Measurements from ENCODE around the gene BGN. TPM values are rescaled to one million over a fixed set of nuclear protein-coding genes. Genes with fewer than 3 reads are reported as not detected.
A peak's percentile ranks its signal among the peaks of the same experiment; 100 is the strongest.

The BGN gene
- total RNA-seq, 2 donors from 2014 or later = not detected

DNA sequence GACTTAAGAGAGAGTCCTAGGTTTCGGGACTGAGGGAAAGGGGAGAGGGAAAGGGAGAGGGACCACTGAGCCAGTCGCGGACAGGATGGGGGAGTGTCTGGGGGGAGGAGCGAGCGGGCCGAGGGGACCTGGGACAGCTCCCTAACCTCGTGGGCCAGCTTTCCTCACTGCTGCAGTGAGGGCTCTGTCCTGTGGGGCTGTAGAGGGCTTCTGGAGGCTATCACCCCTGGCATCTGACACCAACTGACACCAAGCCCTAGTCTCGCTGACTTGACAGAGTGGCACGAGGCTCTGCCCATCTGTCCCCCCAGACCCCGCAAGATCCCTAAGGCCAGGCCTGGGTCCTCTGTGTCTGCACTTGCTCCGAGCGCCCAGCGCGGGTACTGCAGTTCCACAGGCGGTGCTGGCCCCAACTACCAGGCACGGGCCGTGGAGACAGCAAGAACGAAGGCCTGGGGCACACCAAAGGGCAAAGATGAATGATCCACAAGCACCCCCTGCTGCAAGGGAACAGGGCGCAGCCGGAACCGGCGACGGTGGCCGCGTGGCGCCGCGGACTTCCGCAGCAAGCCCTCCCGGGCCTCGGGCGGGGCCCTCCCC, 24.9 kb upstream of the BGN start:
- no peak overlapping the region for H3K27ac Mint-ChIP-seq
- no peaks in the 10 kb centered on the region for H3K9me3 Mint-ChIP-seq
- DNase-seq (ENCODE audit: low spot score) (no peak), ATAC-seq (peak; percentile 48 to 52)
- peak overlapping the region; percentile 73 for H3K4me3 Mint-ChIP-seq
- H3K27me3 Mint-ChIP-seq = no peaks in the 10 kb centered on the region
- peaks cover 6 to 12% of the 10 kb centered on the region in 2 donors for H3K4me1 Mint-ChIP-seq (ENCODE audit: low read depth in 2 of 2)
- H3K36me3 Mint-ChIP-seq = no peaks in the 10 kb centered on the region

DNA sequence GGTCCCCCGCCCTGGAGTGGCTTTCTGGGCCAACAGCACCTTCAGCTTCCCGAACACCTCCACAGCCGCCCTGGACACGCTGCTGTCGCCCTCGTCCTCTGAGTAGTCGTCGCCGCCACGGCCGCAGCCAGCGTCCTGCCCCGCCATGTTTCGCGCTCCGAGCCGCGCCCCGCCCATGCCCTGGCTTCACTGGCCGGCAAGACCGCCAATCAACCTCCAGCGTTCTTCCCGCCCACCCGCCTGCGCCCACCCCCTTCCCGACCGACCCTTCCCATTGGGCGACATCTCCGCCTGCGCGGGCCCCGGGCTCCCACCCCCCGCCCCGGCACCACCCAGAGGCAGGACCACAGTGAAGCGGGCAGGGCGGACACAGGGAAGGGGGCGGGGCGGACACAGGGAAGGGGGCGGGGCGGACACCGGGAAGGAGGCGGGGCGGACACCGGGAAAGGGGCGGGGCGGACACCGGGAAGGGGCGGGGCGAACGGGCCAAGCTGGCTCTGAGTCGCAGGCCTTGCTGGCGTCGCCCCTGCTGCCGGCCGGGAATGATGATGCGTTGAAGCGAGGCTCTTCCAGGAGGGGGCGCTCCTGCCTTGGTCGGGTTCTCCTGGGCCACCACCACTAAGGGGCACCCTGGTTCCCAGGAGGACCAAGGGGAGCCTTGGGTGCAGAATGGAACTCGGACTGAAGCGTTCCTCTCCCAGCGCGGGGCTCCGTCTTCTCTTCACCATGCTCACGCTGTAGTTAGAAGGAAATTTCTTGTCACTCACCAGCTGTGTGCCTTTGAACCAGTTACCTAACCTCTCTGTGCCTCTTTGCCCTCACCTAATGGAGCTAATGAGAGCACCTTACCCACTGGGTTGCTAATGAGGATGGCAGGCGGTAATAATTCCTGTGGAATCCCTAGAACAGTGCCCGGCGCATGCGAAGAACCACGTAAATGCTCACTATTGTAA, 24.1 kb upstream of the BGN start, which contains the start of gene HAUS7:
Gene HAUS7 (minus strand): TSS at position 166 of the 953 bp plus-strand sequence. CDS start 19 bp downstream, at position 147.
- Mint-ChIP-seq H3K9me3 (no peaks in the 10 kb centered on the region), H3K27ac (no peak within 1 kb of the TSS), H3K36me3 (no peaks in the 10 kb centered on the region), H3K27me3 (no peaks in the 10 kb centered on the region), H3K4me3 (peak within 1 kb of the TSS; percentile 73), H3K4me1 (ENCODE audit: low read depth in 2 of 2) (peaks cover 6 to 12% of the 10 kb centered on the region in 2 donors)
- ATAC-seq = peak; percentile 92 to 93
- peak; percentile 86 for DNase-seq (ENCODE audit: low spot score)

DNA sequence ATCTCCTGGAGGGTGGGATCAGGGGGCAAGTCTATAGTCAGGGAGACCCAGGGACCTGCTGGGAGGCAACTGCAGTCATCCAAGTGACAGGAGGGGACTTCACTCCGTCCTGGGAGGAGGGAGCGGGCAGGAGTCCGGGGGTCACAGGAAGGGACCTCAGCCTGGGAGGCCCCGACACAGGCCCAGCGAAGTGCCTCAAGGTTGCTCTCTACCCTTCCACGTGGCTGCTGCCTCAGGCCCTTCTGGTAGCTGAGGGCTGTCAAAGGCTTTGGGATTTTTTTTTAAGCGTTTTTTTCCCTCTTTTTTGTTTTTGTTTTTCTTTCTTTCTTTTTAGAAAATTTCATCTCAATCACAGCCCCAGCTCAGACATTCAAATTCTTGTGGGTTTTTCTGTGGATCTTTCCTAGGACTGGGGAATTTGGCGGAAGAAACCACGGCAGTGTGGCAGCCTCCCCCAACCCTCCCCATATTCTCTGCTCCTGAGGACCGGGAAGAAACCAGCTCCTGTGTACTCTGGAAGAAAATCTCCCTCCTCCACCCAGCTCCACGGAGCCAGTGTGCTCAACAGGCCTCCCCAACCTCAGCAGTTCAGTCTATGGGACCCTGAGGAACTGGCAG, 23.0 kb upstream of the BGN start:
- no peak overlapping the region for H3K4me3 Mint-ChIP-seq
- no peak for ATAC-seq
- H3K36me3 Mint-ChIP-seq = no peaks in the 10 kb centered on the region
- DNase-seq (ENCODE audit: low spot score) = no peak
- peaks cover 6 to 16% of the 10 kb centered on the region in 2 donors for H3K4me1 Mint-ChIP-seq (ENCODE audit: low read depth in 2 of 2)
- no peak overlapping the region for H3K27ac Mint-ChIP-seq
- no peaks in the 10 kb centered on the region for H3K9me3 Mint-ChIP-seq
- peaks cover 0 to 5% of the 10 kb centered on the region in 2 donors for H3K27me3 Mint-ChIP-seq

DNA sequence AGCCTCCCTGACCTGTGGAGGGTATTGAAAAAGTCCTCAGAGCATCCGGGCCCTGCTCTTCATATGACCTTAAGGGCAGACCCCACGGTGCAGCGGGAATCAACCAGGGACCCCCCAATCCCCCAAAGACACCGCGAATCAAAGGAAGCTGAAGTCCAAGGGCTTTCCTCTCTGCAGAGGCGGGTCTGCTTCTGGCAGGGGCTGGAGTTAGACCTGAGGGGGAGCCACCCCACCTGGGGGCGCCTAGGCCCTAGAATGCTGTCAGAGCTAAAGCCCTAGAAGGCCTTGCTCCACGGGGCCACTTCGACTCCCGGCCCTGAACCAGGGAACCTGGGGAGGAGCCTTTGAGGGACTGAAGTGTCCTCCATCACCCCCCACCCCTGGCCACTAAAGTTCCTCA, 21.7 kb upstream of the BGN start:
- Mint-ChIP-seq H3K27ac (no peak overlapping the region), H3K4me3 (no peak overlapping the region)
- ATAC-seq = no peak

DNA sequence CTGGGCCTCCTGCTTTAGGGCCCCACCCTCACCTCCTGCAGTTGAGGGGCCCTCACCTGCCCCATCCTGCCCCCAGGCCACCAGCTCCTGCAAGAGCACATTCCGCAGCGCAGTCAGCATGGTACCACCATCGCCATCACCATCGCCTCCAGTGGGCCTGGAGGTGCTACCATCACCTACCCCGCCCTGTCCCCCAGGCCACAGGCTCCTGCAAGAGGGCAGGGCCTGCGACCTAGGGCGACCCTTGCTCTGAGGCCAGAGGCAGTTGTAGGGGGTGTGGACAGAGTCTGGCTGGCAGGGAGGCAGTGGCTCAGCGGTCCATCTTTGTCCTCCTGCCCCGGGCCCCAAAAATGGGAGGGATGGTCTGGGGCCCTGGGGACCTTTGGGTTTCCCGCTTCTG, 20.5 kb upstream of the BGN start:
- ATAC-seq = no peak
- H3K36me3 Mint-ChIP-seq = no peaks in the 10 kb centered on the region
- H3K27me3 Mint-ChIP-seq = peaks cover 0 to 5% of the 10 kb centered on the region in 2 donors
- H3K9me3 Mint-ChIP-seq = no peaks in the 10 kb centered on the region
- no peak overlapping the region for H3K4me3 Mint-ChIP-seq
- DNase-seq (ENCODE audit: low spot score) = no peak
- peaks cover 0 to 10% of the 10 kb centered on the region in 2 donors for H3K4me1 Mint-ChIP-seq (ENCODE audit: low read depth in 2 of 2)
- H3K27ac Mint-ChIP-seq = no peak overlapping the region

More for the DNA sequence above, 21.7 kb upstream of the BGN start:
- H3K27me3 Mint-ChIP-seq = peaks cover 0 to 5% of the 10 kb centered on the region in 2 donors
- DNase-seq (ENCODE audit: low spot score) = no peak
- no peaks in the 10 kb centered on the region for H3K9me3 Mint-ChIP-seq
- H3K36me3 Mint-ChIP-seq = no peaks in the 10 kb centered on the region
- H3K4me1 Mint-ChIP-seq (ENCODE audit: low read depth in 2 of 2) = peaks cover 0 to 10% of the 10 kb centered on the region in 2 donors

DNA sequence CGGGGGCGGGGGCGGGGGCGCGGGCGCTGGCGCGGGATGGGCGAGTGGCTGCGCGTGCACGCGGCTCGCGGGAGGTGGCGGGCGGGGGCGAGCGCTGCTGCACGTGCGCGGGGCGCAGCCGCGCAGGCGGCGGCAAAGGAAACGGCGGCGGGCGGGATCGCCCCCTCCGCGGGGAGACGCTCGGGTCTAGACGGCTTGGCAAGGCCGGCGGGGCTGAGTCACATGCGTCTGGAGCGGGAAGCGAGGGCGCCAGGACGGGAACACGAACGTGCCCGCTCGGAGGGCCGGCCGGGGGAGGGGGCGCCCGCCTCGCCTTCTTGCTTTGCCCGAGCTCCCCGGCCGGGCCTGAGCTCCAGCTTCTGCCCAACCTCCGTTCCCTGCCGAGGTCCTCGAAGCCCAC, 20.1 kb upstream of the BGN start:
- H3K9me3 Mint-ChIP-seq = no peaks in the 10 kb centered on the region
- H3K27ac Mint-ChIP-seq = no peak overlapping the region
- ATAC-seq (no peak), DNase-seq (ENCODE audit: low spot score) (no peak)
- no peaks in the 10 kb centered on the region for H3K36me3 Mint-ChIP-seq
- H3K4me1 Mint-ChIP-seq (ENCODE audit: low read depth in 2 of 2) = peaks cover 0 to 10% of the 10 kb centered on the region in 2 donors
- H3K4me3 Mint-ChIP-seq = no peak overlapping the region
- H3K27me3 Mint-ChIP-seq = peaks cover 0 to 5% of the 10 kb centered on the region in 2 donors

DNA sequence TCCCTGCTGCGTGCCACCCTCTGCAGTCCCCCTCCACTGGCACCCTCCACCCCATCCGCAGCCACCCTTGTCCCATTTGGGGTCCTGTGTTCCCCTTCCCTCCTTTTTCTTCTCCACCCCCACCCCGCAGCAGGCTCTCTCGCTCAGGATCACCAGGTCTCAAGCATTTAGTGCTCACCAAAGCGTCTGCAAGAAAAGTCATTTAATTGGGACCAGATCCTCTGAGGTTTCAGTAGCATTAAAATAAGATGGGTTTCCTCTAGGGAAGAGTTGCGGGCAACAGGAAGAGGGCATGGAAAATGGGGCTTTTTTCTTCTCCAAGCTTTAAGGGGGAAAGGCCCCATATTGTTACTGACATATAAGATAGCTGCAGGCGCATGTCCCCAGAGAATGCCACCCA, 19.5 kb upstream of the BGN start:
- Mint-ChIP-seq H3K36me3 (no peaks in the 10 kb centered on the region), H3K27me3 (peaks cover 0 to 5% of the 10 kb centered on the region in 2 donors), H3K4me1 (ENCODE audit: low read depth in 2 of 2) (peaks cover 0 to 10% of the 10 kb centered on the region in 2 donors), H3K4me3 (no peak overlapping the region), H3K9me3 (no peaks in the 10 kb centered on the region), H3K27ac (no peak overlapping the region)
- ATAC-seq (no peak), DNase-seq (ENCODE audit: low spot score) (no peak)

DNA sequence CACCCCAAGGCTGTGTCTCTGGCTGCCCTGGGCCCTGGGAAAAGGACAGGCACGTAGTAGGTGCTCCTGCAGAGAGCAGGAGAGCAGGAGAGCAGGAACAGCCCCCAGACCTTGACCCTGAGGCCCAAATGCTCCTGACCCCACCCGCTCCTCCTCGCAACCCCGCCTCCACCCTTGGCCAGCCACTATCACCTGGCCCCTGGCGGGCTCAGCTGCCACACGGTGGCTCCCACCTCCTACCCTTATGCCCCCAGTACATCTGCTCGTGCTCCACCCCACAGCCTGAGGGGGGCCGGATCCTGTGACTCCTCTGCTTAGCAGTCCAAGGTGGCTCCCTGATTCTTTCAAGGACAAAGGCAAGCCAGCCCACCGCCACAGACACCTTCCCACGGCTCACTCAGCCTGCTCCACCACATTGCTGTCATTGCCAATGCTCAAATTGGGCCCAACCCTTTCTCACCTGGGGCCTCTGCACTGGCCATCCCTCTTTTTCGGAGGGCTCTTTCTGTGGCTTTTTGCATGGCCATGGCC, 19.0 kb upstream of the BGN start:
- Mint-ChIP-seq H3K9me3 (no peaks in the 10 kb centered on the region), H3K27ac (no peak overlapping the region), H3K4me1 (ENCODE audit: low read depth in 2 of 2) (peaks cover 0 to 10% of the 10 kb centered on the region in 2 donors), H3K36me3 (no peaks in the 10 kb centered on the region), H3K4me3 (no peak overlapping the region), H3K27me3 (peaks cover 0 to 5% of the 10 kb centered on the region in 2 donors)
- ATAC-seq (no peak), DNase-seq (ENCODE audit: low spot score) (no peak)

DNA sequence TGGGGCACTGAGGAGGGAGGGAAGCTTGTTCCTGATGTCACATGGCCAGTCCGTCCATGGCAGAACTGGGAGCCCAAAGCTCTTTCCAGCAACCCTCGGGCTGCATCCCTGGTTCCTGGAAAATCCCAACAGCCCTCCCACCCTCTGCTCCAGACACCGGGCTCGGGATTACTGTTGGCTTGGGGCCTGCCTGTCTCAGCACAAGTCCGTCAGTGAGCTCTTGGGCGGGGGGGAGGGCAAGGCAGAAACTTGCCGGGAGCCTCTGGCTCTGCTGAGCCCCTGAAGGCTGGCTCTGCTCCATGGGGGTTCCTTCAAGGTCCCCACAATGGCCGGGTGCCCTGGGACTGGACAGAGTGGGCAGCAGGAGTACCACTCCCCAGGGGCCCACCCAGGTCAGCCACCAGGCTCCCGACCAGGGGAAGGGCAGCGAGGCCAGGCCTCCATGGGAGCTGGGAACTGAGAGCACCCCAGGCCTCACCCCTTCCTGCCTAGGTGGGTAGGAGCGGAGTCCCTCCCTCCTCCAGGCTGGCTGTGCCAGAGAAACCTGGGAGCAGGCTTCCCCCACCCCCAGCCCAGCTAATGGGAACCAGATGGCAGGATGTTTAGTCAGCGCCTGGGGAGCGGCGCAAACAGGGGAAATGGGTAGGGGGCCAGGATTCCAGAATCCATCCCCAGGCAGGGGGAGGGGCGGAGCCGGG, 18.0 kb upstream of the BGN start:
- ATAC-seq = no peak
- H3K27ac Mint-ChIP-seq = no peak overlapping the region
- DNase-seq (ENCODE audit: low spot score) = no peak

DNA sequence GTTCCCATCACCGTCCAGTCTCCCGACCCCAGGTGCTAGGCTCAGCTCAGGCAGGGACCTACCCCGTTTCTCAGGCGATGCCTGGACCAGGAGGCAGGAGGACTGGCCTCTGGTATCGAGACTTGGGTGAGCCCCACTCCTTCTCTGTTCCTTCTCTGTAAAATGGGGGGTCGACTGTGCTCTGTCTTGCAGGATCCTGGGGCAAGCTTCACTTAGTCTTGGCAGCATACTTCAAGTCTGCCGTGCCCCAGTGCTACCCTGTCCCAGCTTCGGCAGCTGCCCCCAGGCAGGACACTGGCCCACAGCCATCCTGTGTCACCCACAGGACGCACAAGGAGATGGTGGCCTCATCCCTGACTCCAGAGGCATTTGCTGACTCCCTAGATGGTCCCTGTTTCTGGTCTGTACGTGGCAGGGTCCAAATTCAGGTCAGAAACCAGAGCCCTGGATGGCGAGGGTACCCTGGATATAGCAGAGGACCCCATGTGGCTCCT, 17.4 kb upstream of the BGN start:
- no peak overlapping the region for H3K27ac Mint-ChIP-seq
- ATAC-seq (no peak), DNase-seq (ENCODE audit: low spot score) (no peak)
- peaks cover 0 to 5% of the 10 kb centered on the region in 2 donors for H3K27me3 Mint-ChIP-seq
- H3K4me3 Mint-ChIP-seq = no peak overlapping the region
- peaks cover 0 to 4% of the 10 kb centered on the region in 2 donors for H3K4me1 Mint-ChIP-seq (ENCODE audit: low read depth in 2 of 2)
- H3K36me3 Mint-ChIP-seq = no peaks in the 10 kb centered on the region
- H3K9me3 Mint-ChIP-seq = no peaks in the 10 kb centered on the region

More for the DNA sequence above, 18.0 kb upstream of the BGN start:
- H3K4me1 Mint-ChIP-seq (ENCODE audit: low read depth in 2 of 2) = peaks cover 0 to 4% of the 10 kb centered on the region in 2 donors
- H3K9me3 Mint-ChIP-seq = no peaks in the 10 kb centered on the region
- H3K36me3 Mint-ChIP-seq = no peaks in the 10 kb centered on the region
- no peak overlapping the region for H3K4me3 Mint-ChIP-seq
- peaks cover 0 to 5% of the 10 kb centered on the region in 2 donors for H3K27me3 Mint-ChIP-seq

DNA sequence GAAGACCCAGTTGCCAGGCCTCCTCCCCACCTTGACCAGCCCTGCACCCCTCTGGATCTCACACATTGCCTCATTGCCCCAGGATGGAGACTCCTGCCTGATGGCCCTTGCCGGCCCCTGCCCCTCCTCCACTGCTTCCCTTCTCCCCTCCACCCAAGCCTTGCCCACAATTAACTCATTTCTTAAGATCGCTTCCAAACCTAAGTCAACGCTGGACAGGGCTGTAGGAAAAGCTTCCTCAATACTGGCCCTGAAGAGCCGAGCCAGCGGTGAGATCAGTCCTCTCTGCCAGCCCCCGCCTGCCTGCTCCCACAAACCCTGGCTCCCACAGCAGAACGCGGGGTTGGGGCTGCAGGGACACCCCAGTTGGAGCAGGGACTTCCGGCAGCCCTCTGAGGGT, 16.9 kb upstream of the BGN start:
- no peak overlapping the region for H3K27ac Mint-ChIP-seq
- ATAC-seq = no peak
- no peak overlapping the region for H3K4me3 Mint-ChIP-seq
- H3K9me3 Mint-ChIP-seq = no peaks in the 10 kb centered on the region
- no peaks in the 10 kb centered on the region for H3K36me3 Mint-ChIP-seq
- peaks cover 0 to 5% of the 10 kb centered on the region in 2 donors for H3K27me3 Mint-ChIP-seq
- DNase-seq (ENCODE audit: low spot score) = no peak
- H3K4me1 Mint-ChIP-seq (ENCODE audit: low read depth in 2 of 2) = peaks cover 0 to 4% of the 10 kb centered on the region in 2 donors

DNA sequence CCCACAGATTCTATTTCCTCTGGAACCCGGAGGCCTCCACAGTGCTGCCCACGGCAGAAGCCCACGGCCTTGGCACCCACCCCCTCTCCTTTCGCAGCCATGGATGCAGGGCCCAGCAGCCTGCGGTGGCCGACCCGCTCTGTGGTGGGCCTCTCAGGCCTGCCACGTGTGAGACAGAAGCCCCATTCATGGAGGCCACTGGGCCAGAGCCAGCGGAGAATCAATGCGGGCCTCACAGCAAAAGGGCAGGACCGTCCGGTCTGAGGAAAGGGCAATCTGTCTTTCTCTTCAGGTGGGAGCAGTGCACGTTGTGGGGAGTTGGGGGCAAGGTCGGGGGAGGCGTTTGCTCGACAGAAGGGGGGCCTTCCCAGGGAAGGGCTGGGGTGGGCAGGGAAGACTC, 16.0 kb upstream of the BGN start:
- peaks cover 0 to 5% of the 10 kb centered on the region in 2 donors for H3K27me3 Mint-ChIP-seq
- H3K4me1 Mint-ChIP-seq (ENCODE audit: low read depth in 2 of 2) = peaks cover 0 to 4% of the 10 kb centered on the region in 2 donors
- H3K9me3 Mint-ChIP-seq = no peaks in the 10 kb centered on the region
- no peak overlapping the region for H3K27ac Mint-ChIP-seq
- no peak for DNase-seq (ENCODE audit: low spot score)
- no peaks in the 10 kb centered on the region for H3K36me3 Mint-ChIP-seq
- no peak overlapping the region for H3K4me3 Mint-ChIP-seq
- no peak for ATAC-seq

DNA sequence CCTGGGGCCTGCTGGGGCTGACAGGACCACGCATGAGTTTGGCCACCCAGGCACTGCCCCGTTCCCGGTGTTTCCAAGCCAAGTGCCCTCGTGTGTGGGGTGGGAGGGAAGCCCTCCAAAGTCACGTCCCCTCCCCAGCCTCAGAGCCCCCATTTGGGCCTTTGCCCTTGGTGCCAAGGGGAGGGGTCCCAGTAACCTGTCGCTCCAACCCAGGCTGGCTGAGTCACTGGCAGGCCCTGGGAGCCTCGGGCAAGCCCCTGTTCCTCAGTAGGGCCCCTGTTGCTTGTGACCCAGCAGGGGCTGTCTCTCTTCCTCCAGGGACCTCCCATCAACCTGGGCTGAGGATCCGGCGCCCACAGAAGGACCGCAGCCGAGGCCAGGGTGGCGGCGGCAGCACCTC, 13.7 kb upstream of the BGN start:
- ATAC-seq (no peak), DNase-seq (ENCODE audit: low spot score) (no peak)
- H3K9me3 Mint-ChIP-seq = no peaks in the 10 kb centered on the region
- H3K36me3 Mint-ChIP-seq = no peaks in the 10 kb centered on the region
- no peak overlapping the region for H3K4me3 Mint-ChIP-seq
- no peak overlapping the region for H3K27ac Mint-ChIP-seq
- peaks cover 0 to 3% of the 10 kb centered on the region in 2 donors for H3K4me1 Mint-ChIP-seq (ENCODE audit: low read depth in 2 of 2)
- peaks cover 0 to 2% of the 10 kb centered on the region in 2 donors for H3K27me3 Mint-ChIP-seq

Measured in natural killer cell treated with Interleukin-12 subunit alpha and Interleukin-12 subunit beta and Interleukin-15 and Interleukin-18, amount 100 ng/mL, for 72 hours (primary cell).